Gastroesophageal sphincter (tissue), 3 donors: Measurements from ENCODE around the gene PRKACG.

ENCODE experiments used
- CTCF ChIP-seq, 4 experiments: fragments of 200-600 bp in 2 of 4; fragments of 450-650 bp in 2 of 4; sonication (generic) in 1 of 4; IDR thresholded peaks; one replicate each; pipeline ENCODE4 v1.5.1; 2017 to 2019; ENCODE audit warnings: antibody characterized with exemption in 4 of 4, mild to moderate bottlenecking in 2 of 4, moderate library complexity in 2 of 4
- EP300 ChIP-seq: sonication (generic); formaldehyde crosslinking; IDR thresholded peaks from one replicate; pipeline ENCODE4 v1.6.1; 2017; ENCODE audit warnings: antibody characterized with exemption, mild to moderate bottlenecking
- POLR2A ChIP-seq, 2 donors: fragments of 450-650 bp; IDR thresholded peaks; one replicate each; pipeline ENCODE4 v1.6.1; 2017; ENCODE audit warnings: antibody characterized with exemption in 2 of 2, mild to moderate bottlenecking in 2 of 2, moderate library complexity in 1 of 2
- POLR2AphosphoS5 ChIP-seq: sonication (generic); formaldehyde crosslinking; IDR thresholded peaks from one replicate; pipeline ENCODE4 v1.6.1; 2017; ENCODE audit warnings: antibody characterized with exemption

GRCh38 chr9:69047371-69047770 lies 33.5 kb upstream of the PRKACG start:
- TF ChIP-seq POLR2A (IDR thresholded peaks at IDR 0.05) = no peak
- TF ChIP-seq CTCF (IDR thresholded peaks at IDR 0.05) = no peak
- TF ChIP-seq POLR2AphosphoS5 = no peak
- TF ChIP-seq EP300 = no peak
